ENCODE results near the gene CHCHD3. TPM values are rescaled to one million over a fixed set of nuclear protein-coding genes. Genes with fewer than 3 reads are reported as not detected.

Gene CHCHD3
- total and polyA plus RNA-seq, 2 of the 4 experiments (the other 2 are of a cell fraction), result 56.9 to 141 TPM

DNA sequence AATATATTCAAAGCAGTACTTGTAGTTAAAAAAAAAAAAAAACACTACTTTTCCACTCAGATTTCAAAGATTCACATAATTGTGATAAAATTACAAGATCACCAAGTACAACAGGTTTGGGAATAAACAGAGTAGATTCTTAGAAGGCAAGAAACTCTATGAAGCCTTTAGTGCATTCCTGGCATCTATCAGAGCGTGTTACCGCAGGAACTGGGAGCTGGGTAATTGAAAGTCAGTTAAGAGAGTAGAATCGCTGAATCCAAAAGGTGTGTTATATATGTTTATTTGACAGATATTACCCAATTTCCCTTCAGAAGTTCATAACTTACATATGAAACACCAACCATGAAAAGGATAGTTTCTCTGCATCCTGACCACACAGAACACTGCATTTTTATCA, 346.4 kb downstream of the CHCHD3 start:
- DNase-seq (no peak), ATAC-seq (ENCODE audit: low read depth) (no peak)
- H2AFZ ChIP-seq (replicated peaks; ENCODE audit: low read length, poor library complexity), result no peak overlapping the region
- no peak overlapping the region for H3K23ac ChIP-seq (ENCODE audit: low read depth, low read length)
- no peak overlapping the region for H3K9ac ChIP-seq (ENCODE audit: low read depth, low read length)
- no peak overlapping the region for H3K56ac ChIP-seq (ENCODE audit: extremely low read depth, insufficient read depth, low read length)
- no peak overlapping the region for H4K5ac ChIP-seq (ENCODE audit: low read depth, low read length)
- no peak overlapping the region for H2BK15ac ChIP-seq (ENCODE audit: low read depth, low read length)
- H2AK9ac ChIP-seq (replicated peaks; ENCODE audit: low read depth, low read length, poor library complexity), result no peak overlapping the region
- dilution Hi-C loops (cut with HindIII; ENCODE audit: low sequenced_read_pairs, unreplicated experiment) (no loop called here), in situ Hi-C loops (cut with MboI; ENCODE audit: low sequenced_read_pairs) (no loop called here), intact Hi-C loops (cut with micrococcal nuclease) (no loop called here)
- CTCF ChIA-PET, result no interaction called here
- no CpG with 5 or more reads among the region's 3 CpGs for WGBS, 2 experiments (ENCODE audit: extremely low coverage in 2 of 2, insufficient read length in 1 of 2)
- H3K4me2 ChIP-seq (ENCODE audit: low read depth, low read length), result no peak overlapping the region
- no peak overlapping the region for H3K18ac ChIP-seq (ENCODE audit: low read depth, low read length)
- peaks cover 6% of the 10 kb centered on the region for H3K27me3 ChIP-seq (ENCODE audit: control insufficient read depth, insufficient read depth, low read length)
- POLR2A ChIA-PET (ENCODE audit: unreplicated experiment), result no interaction called here
- no peak for TF ChIP-seq ELK1 (IDR thresholded peaks at IDR 0.05; ENCODE audit: borderline replicate concordance, low read depth, low read length)
- TF ChIP-seq, protein P1, sequence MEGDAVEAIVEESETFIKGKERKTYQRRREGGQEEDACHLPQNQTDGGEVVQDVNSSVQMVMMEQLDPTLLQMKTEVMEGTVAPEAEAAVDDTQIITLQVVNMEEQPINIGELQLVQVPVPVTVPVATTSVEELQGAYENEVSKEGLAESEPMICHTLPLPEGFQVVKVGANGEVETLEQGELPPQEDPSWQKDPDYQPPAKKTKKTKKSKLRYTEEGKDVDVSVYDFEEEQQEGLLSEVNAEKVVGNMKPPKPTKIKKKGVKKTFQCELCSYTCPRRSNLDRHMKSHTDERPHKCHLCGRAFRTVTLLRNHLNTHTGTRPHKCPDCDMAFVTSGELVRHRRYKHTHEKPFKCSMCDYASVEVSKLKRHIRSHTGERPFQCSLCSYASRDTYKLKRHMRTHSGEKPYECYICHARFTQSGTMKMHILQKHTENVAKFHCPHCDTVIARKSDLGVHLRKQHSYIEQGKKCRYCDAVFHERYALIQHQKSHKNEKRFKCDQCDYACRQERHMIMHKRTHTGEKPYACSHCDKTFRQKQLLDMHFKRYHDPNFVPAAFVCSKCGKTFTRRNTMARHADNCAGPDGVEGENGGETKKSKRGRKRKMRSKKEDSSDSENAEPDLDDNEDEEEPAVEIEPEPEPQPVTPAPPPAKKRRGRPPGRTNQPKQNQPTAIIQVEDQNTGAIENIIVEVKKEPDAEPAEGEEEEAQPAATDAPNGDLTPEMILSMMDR (conservative IDR thresholded peaks at IDR 0.05; ENCODE audit: low read depth, low read length), result no peak
- no peak overlapping the region for H2BK120ac ChIP-seq (ENCODE audit: low read depth, low read length)
- H4K91ac ChIP-seq (ENCODE audit: insufficient read depth, low read depth, low read length), result no peak overlapping the region
- H3K27ac ChIP-seq (ENCODE audit: insufficient read depth, low read length), result no peak overlapping the region
- no peak overlapping the region for H4K8ac ChIP-seq (ENCODE audit: low read depth in 2 of 2, low read length in 2 of 2)
- H3K36me3 ChIP-seq (ENCODE audit: control insufficient read depth, insufficient read depth, low read length), result no peaks in the 10 kb centered on the region
- no peak overlapping the region for H2AK5ac ChIP-seq (ENCODE audit: low read depth, low read length)
- no peak overlapping the region for H3K4ac ChIP-seq (ENCODE audit: low read depth, low read length)
- no peaks in the 10 kb centered on the region for H3K9me1 ChIP-seq (ENCODE audit: insufficient read depth, low read length)
- no TSS peak for BruUV-seq (replicated peaks)
- no peak overlapping the region for H2BK5ac ChIP-seq (ENCODE audit: low read depth, low read length, poor library complexity, severe bottlenecking)
- no peak overlapping the region for H3K4me3 ChIP-seq (ENCODE audit: insufficient read depth, low read depth, low read length)
- no peaks in the 10 kb centered on the region for H3K9me3 ChIP-seq (ENCODE audit: control insufficient read depth, insufficient read depth, low read length)
- H3K4me1 ChIP-seq (ENCODE audit: control insufficient read depth, insufficient read depth, low read length), result peaks cover 2% of the 10 kb centered on the region; the same call in 1 of the 2 replicates
- H3K14ac ChIP-seq (replicated peaks; ENCODE audit: low read depth, low read length), result no peak overlapping the region
- no peak overlapping the region for H2BK20ac ChIP-seq (ENCODE audit: low read depth, low read length)
- no peaks in the 10 kb centered on the region for H4K20me1 ChIP-seq (ENCODE audit: insufficient read depth, low read length)
- H3K79me1 ChIP-seq (ENCODE audit: low read depth in 1 of 2, low read length in 2 of 2), result no peaks in the 10 kb centered on the region

Small RNAs within 50 kb of the gene (microRNA-seq; reads per million reads assigned to microRNA genes)
- not detected for gene RF00218 (ENCODE audit: insufficient read depth, insufficient read length)
- gene RNU6-92P (ENCODE audit: insufficient read depth, insufficient read length), result not detected

Small RNAs within 50 kb of the gene (small RNA-seq; reads per million reads assigned to genes)
- gene RF00218, result 0 reads per million in 5 experiments
- 0 reads per million in 5 experiments for gene RNU6-92P

Other genes with a start within 250 kb of the CHCHD3 start
- gene EXOC4, start 171.0 kb upstream of the CHCHD3 start, total RNA-seq (2012; rRNA removed), result 85.5 and 94.6 TPM in 2 replicates
- 25.4 and 31.5 TPM in 2 replicates for gene EXOC4, start 171.0 kb upstream of the CHCHD3 start, polyA plus RNA-seq (2012; rRNA removed)